Measurements from ENCODE around the gene GRK5.

DNA sequence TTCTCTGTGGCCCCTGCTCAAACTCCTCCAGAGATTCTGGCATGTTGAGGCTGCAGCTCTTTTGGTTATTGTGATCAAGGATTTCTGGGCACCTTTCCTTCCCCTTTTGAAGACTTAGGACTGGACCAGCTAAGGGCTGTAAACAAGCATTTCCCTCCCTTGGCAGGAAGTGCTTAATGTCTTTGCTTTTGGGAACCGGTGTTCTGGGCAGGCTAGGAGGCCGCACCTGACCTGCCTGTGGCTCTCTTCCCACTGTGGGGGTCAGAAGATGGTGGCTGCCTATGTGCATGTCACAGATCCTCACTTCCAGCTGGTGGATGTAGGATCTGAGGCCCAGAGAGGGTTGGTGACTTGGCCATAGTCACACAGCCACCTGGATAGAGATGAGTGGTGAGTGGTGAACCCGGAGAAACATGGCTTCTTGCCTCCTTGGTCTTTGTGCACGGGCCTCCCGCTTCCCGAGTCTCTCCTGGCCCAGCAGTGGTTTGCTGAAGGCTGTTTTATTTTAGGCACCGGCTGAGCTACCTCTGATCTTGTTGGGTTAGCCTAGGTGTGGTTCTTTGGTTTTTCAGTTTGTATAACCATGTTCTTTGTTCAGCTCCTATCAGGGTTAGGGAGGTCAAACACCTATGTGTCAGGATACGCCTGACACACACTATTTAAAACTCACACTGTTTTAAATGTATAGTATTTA lies 82.0 kb downstream of the GRK5 start:
- TF ChIP-seq CTCF (IDR thresholded peaks at IDR 0.05), result no peak
- TF ChIP-seq POLR2A (IDR thresholded peaks at IDR 0.05), result no peak
